Body of pancreas (tissue), 4 donors: ENCODE measurements around the gene LAMA2. TPM values are rescaled to one million over a fixed set of nuclear protein-coding genes. Genes with fewer than 3 reads are reported as not detected.

ENCODE experiments used
- ATAC-seq: fragments of 150-250 bp; one replicate; pipeline ENCODE4 v1.9.1; 2016
- DNase-seq, 4 donors: peaks; one replicate each; pipeline ENCODE4 v3.0.0-alpha.2; 2019
- H3K27ac ChIP-seq, 4 donors: fragments of 200-600 bp; sonication (generic); 1 replicate in 3 of 4; 2 replicates in 1 of 4; pipeline versions ENCODE4 v1.5.1 to v1.6.1; 2016 to 2019; ENCODE audit warnings: mild to moderate bottlenecking in 1 of 4, mixed read lengths in 1 of 4, moderate library complexity in 1 of 4
- H3K27me3 ChIP-seq, 2 donors: fragments of 200-600 bp; sonication (generic); one replicate each; pipeline ENCODE4 v1.6.0; 2016; ENCODE audit warnings: mild to moderate bottlenecking in 1 of 2
- H3K36me3 ChIP-seq, 2 donors: fragments of 200-600 bp; sonication (generic); replicated peaks in 1 of 2; 2 replicates each; pipeline ENCODE4 v1.5.1; 2016; ENCODE audit warnings: low read depth in 2 of 2; ENCODE audit not compliant: insufficient read depth in 1 of 2
- H3K4me1 ChIP-seq: fragments of 200-600 bp; sonication (generic); one replicate; pipeline ENCODE4 v1.6.0; 2016
- H3K4me3 ChIP-seq, 2 donors: fragments of 200-600 bp; sonication (generic); 1 replicate in 1 of 2; 2 replicates in 1 of 2; pipeline ENCODE4 v1.5.1; 2016 to 2019
- H3K9me3 ChIP-seq, 3 donors: fragments of 200-600 bp; sonication (generic); 1 replicate in 2 of 3; 2 replicates in 1 of 3; pipeline ENCODE4 v1.5.1; 2016
- POLR2A ChIP-seq, 3 donors: fragments of 450-650 bp; IDR thresholded peaks; one replicate each; pipeline ENCODE4 v1.6.1; 2016; ENCODE audit warnings: antibody characterized with exemption in 3 of 3, mild to moderate bottlenecking in 2 of 3
- WGBS, 2 donors: methylation state at CpG; one replicate each; pipeline ENCODE4 v1.1.5; 2017; 5-methylcytosine and 5-hydroxymethylcytosine counted together
- intact Hi-C: fragments of 100-400 bp; cut with DNase I; formaldehyde crosslinking; loops from one replicate; pipeline ENCODE4 v1.15.1; 2023
- total RNA-seq, 2 donors: library from RNA; depleted of rRNA; stranded (reverse); fragments of >200 nt; gene quantifications; one replicate each; pipeline ENCODE4 v1.1.0, GENCODE V29; 2016
- TF ChIP-seq, protein P1 (sequence below), 7 experiments: fragments of 450-650 bp in 4 of 7; fragments of 200-600 bp in 3 of 7; sonication (generic) in 3 of 7; IDR thresholded peaks; one replicate each; pipeline ENCODE4 v1.5.1; 2016 to 2019; ENCODE audit warnings: antibody characterized with exemption in 7 of 7

The LAMA2 gene
- total RNA-seq, 2 donors from 2014 or later: 43.3 to 54.7 TPM

DNA sequence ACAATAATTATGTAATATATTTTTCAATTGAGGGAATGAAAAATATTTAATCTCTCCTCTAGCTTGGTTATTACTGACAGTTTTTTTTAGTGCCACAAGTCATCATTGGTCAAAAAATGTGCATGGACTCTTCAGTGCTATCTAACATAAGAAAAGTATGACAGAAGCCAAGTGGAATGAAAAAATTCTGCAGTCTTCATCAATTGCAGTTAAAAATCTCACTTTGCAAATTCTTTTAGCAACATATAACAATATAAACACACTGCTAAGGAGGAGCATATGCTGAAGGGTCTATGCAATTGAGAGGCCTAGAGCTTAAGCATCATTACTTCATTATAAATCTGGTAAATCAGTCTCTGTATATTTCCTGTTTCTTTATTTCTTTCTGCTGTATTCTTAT is 652.0 kb downstream of the LAMA2 start:
- DNase-seq (no peak), ATAC-seq (no peak)
- Histone ChIP-seq H3K36me3 (no peaks in the 10 kb centered on the region), H3K9me3 (no peaks in the 10 kb centered on the region), H3K27ac (no peak overlapping the region), H3K4me1 (no peaks in the 10 kb centered on the region), H3K4me3 (no peak overlapping the region), H3K27me3 (no peaks in the 10 kb centered on the region)
- intact Hi-C loops: no loop called here
- TF ChIP-seq POLR2A (IDR thresholded peaks at IDR 0.05): no peak
- TF ChIP-seq, protein P1, sequence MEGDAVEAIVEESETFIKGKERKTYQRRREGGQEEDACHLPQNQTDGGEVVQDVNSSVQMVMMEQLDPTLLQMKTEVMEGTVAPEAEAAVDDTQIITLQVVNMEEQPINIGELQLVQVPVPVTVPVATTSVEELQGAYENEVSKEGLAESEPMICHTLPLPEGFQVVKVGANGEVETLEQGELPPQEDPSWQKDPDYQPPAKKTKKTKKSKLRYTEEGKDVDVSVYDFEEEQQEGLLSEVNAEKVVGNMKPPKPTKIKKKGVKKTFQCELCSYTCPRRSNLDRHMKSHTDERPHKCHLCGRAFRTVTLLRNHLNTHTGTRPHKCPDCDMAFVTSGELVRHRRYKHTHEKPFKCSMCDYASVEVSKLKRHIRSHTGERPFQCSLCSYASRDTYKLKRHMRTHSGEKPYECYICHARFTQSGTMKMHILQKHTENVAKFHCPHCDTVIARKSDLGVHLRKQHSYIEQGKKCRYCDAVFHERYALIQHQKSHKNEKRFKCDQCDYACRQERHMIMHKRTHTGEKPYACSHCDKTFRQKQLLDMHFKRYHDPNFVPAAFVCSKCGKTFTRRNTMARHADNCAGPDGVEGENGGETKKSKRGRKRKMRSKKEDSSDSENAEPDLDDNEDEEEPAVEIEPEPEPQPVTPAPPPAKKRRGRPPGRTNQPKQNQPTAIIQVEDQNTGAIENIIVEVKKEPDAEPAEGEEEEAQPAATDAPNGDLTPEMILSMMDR (IDR thresholded peaks at IDR 0.05): no peak

DNA sequence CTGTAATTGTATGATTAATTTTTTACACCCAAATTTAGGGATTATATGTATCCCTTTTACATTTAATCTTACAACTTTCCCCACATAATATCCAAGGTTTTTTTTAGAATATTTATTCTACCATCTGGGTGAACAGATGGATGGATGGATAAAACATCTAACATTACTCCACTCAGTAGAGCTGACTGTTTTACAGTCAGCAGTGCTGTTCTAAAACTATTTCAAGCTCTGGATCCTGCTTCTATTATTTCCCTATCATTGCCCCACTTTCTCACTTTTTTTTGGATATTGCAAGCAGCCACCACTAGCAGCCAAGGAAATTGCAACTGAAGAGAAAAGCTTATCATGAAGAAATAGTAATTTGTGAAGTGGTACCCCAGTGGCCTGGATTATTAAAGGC is 653.3 kb downstream of the LAMA2 start:
- intact Hi-C loops: no loop called here
- H3K9me3 ChIP-seq: no peaks in the 10 kb centered on the region
- ATAC-seq (no peak), DNase-seq (no peak)
- no peaks in the 10 kb centered on the region for H3K27me3 ChIP-seq
- TF ChIP-seq, protein P1 (IDR thresholded peaks at IDR 0.05): no peak
- no peak for TF ChIP-seq POLR2A (IDR thresholded peaks at IDR 0.05)
- no peaks in the 10 kb centered on the region for H3K4me1 ChIP-seq
- H3K27ac ChIP-seq: no peak overlapping the region
- H3K4me3 ChIP-seq: no peak overlapping the region
- H3K36me3 ChIP-seq: no peaks in the 10 kb centered on the region

DNA sequence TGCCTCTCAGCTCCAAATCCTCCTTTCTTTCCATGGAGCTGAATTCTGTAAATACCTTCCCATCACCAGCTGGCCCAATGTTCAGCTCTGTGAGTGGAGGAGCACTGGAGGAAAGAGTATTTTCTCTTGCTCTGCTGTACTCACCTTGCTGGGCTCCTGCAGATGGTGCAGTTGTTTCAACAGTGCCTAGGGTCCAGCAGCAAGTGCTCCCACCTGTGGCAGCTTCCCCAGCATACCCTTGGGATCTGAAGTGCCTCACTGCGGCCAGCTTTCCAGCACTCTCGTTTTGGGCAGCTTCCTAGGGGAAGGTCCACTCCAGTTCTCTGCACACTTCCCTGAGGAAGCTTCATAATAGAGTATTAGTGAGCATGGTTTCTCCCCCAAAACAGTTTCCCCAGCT is 656.1 kb downstream of the LAMA2 start:
- no peak overlapping the region for H3K4me3 ChIP-seq
- DNase-seq (no peak), ATAC-seq (no peak)
- intact Hi-C loops: no loop called here
- WGBS, 2 donors: 70 to 84% methylated on average over 2 of the region's 2 CpGs
- H3K36me3 ChIP-seq: no peaks in the 10 kb centered on the region
- no peaks in the 10 kb centered on the region for H3K9me3 ChIP-seq
- no peaks in the 10 kb centered on the region for H3K27me3 ChIP-seq
- H3K27ac ChIP-seq: no peak overlapping the region
- H3K4me1 ChIP-seq: no peaks in the 10 kb centered on the region
- TF ChIP-seq POLR2A (IDR thresholded peaks at IDR 0.05): no peak
- TF ChIP-seq, protein P1 (IDR thresholded peaks at IDR 0.05): no peak

DNA sequence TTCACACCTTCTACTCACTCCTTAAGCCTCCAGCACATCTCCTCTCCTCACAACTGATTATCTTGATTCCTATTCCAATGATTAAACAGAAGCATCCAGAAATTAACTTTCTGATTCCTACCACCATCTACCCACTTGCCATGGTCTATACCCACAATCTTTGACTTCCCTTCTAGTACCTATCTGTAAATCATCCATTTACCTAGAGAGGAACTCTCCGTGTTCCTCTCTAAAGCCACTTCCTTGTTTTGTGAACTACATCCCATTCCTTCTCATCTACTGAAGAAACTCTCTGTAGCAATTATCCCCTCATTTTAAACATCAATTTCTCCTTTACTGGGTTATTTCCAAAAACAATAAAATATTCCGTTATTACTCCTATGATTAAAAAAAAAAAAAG is 659.8 kb downstream of the LAMA2 start:
- Histone ChIP-seq H3K27me3 (no peaks in the 10 kb centered on the region), H3K4me3 (no peak overlapping the region), H3K36me3 (no peaks in the 10 kb centered on the region), H3K27ac (no peak overlapping the region), H3K4me1 (no peaks in the 10 kb centered on the region), H3K9me3 (no peaks in the 10 kb centered on the region)
- ATAC-seq: no peak
- no peak for DNase-seq
- 56 to 69% methylated on average over 2 of the region's 2 CpGs for WGBS, 2 donors
- no peak for TF ChIP-seq POLR2A (IDR thresholded peaks at IDR 0.05)
- TF ChIP-seq, protein P1 (IDR thresholded peaks at IDR 0.05): no peak
- intact Hi-C loops: no loop called here

DNA sequence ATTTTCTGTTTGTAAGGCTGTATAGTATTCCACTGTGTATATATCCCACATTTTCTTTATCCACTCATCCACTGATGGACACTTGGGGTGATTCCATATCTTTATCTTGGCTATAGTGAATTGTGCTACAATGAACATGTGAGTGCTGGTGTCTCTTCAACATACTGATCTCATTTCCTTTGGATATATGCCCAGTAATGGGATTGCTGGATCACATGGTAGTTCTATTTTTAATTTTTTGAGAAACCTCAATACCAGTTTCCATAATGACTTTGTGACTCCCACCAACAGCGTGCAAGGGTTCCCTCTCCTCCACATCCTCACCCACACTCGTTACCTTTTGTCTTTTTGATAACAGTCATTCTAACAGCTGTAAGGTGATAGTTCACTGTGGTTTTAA is 661.0 kb downstream of the LAMA2 start:
- intact Hi-C loops: no loop called here
- no peaks in the 10 kb centered on the region for H3K4me1 ChIP-seq
- ATAC-seq (no peak), DNase-seq (no peak)
- no peaks in the 10 kb centered on the region for H3K36me3 ChIP-seq
- H3K4me3 ChIP-seq: no peak overlapping the region
- no peak overlapping the region for H3K27ac ChIP-seq
- 89 to 90% methylated on average over 2 of the region's 2 CpGs for WGBS, 2 donors
- TF ChIP-seq POLR2A (IDR thresholded peaks at IDR 0.05): no peak
- TF ChIP-seq, protein P1 (IDR thresholded peaks at IDR 0.05): no peak
- no peaks in the 10 kb centered on the region for H3K27me3 ChIP-seq
- H3K9me3 ChIP-seq: no peaks in the 10 kb centered on the region
